BE2C (cell line): Measurements from ENCODE around the gene ZBTB18.

ENCODE experiments used
- DNase-seq: peaks from one replicate; pipeline ENCODE4 v3.0.0-alpha.2; 2020
- H3K27me3 ChIP-seq: fragments of 250-450 bp; sonication (Bioruptor Pico); 2 replicates; pipeline ENCODE4 v1.5.1; 2020; ENCODE audit warnings: mild to moderate bottlenecking
- H3K36me3 ChIP-seq: fragments of 250-450 bp; sonication (Bioruptor Pico); 2 replicates; pipeline ENCODE4 v1.5.1; 2020; ENCODE audit warnings: mild to moderate bottlenecking
- H3K4me1 ChIP-seq: fragments of 250-450 bp; sonication (Bioruptor Pico); 2 replicates; pipeline ENCODE4 v1.5.1; 2020
- H3K4me3 ChIP-seq: 2 replicates; pipeline ENCODE4 v1.5.1; 2011; ENCODE audit warnings: low read depth, low read length
- H3K9me3 ChIP-seq: fragments of 250-450 bp; sonication (Bioruptor Pico); 2 replicates; pipeline ENCODE4 v1.5.1; 2020
- CTCF ChIP-seq: IDR thresholded peaks from 2 replicates; pipeline ENCODE4 v1.5.1; 2012; ENCODE audit warnings: mild to moderate bottlenecking, low read depth, low read length

Gene ZBTB18

DNA sequence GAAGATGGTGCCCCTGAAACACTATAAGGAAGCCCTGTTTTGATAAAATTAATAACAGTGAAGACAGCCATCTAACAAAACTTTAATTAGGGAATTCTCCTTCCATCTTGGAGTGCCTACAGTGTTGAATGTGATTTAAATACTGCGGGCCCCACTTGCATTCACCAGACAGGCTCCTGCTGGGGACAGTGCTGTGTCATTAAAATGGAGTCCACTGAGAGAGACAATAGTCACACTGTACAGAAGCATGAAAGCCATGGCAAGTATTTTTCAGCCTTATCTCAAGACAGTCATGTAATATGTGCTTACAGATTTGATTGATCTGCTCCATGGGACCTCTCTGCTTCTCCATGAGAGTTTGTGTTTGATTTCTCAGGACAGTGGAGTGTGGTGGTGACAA is 29.7 kb upstream of the ZBTB18 start:
- no peak overlapping the region for H3K4me3 ChIP-seq
- DNase-seq: no peak
- TF ChIP-seq CTCF: no peak
- no peaks in the 10 kb centered on the region for H3K27me3 ChIP-seq
- no peaks in the 10 kb centered on the region for H3K36me3 ChIP-seq
- no peaks in the 10 kb centered on the region for H3K9me3 ChIP-seq
- H3K4me1 ChIP-seq: no peaks in the 10 kb centered on the region

GRCh38 chr1:244022311-244022710 is 28.8 kb upstream of the ZBTB18 start:
- TF ChIP-seq CTCF: no peak
- H3K36me3 ChIP-seq: no peaks in the 10 kb centered on the region
- no peaks in the 10 kb centered on the region for H3K27me3 ChIP-seq
- no peaks in the 10 kb centered on the region for H3K4me1 ChIP-seq
- no peak for DNase-seq
- H3K4me3 ChIP-seq: no peak overlapping the region
- no peaks in the 10 kb centered on the region for H3K9me3 ChIP-seq

DNA sequence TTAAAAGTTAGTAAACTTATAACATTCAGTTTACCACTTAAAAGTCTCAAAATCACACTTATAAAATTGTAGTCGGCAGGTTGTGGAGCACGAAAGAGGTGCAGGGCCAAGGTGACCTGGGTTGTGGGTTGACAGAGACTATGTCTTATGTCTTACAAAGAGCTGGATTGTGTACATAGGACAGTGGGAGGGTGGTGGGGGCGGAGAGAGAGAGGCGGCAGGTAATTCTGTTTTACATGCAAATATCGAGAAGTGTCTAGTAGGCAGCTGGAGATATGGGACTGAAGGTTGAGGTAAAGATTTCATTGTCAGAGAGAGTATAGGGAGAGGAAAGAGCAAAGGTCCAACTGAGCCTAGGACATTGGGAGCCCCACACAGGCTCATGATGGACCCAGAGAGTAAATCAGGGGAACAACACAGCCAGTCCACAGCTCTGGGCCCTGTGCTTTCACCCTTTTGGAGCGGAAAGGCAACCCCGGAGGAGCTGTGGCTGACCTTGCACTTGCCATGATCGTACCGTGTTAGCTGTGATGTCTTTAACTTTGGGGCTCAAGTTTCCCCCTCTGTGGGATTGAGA is 28.1 kb upstream of the ZBTB18 start:
- no peak for DNase-seq
- H3K9me3 ChIP-seq: no peaks in the 10 kb centered on the region
- no peaks in the 10 kb centered on the region for H3K27me3 ChIP-seq
- H3K4me1 ChIP-seq: no peaks in the 10 kb centered on the region
- H3K4me3 ChIP-seq: no peak overlapping the region
- H3K36me3 ChIP-seq: no peaks in the 10 kb centered on the region
- no peak for TF ChIP-seq CTCF

- no peak for DNase-seq
- Histone ChIP-seq H3K27me3 (no peaks in the 10 kb centered on the region), H3K9me3 (no peaks in the 10 kb centered on the region), H3K4me3 (no peak overlapping the region), H3K36me3 (no peaks in the 10 kb centered on the region), H3K4me1 (peaks cover 4% of the 10 kb centered on the region; the same call in 1 of the 2 replicates)
- no peak for TF ChIP-seq CTCF
These were observed 23.5 kb upstream of the ZBTB18 start for GRCh38 chr1:244027491-244028145.

DNA sequence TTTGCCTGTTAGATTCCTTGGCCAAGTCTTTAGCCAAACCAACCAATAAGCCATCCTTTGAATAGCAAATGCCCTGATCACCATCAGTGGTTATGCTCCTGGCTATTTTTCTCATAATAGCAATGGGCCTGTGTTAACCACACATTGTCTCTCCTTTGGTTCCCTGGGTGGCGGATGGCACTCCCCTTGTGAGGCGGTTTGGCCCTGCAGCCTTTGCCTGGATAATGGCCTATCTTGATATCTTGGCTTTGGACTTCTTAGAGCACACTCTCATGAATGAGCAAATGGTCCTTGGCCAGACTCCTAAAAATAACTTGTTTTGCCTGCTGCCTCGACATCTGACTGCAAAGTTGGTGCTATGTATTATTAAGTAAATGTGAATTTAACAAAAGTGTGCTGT is 22.4 kb upstream of the ZBTB18 start:
- DNase-seq: no peak
- TF ChIP-seq CTCF: no peak

GRCh38 chr1:244029124-244029523 is 22.0 kb upstream of the ZBTB18 start:
- Histone ChIP-seq H3K4me3 (no peak overlapping the region), H3K27me3 (no peaks in the 10 kb centered on the region), H3K9me3 (no peaks in the 10 kb centered on the region), H3K36me3 (no peaks in the 10 kb centered on the region), H3K4me1 (peaks cover 4% of the 10 kb centered on the region; the same call in 1 of the 2 replicates)
- DNase-seq: no peak
- peak; percentile 47 for TF ChIP-seq CTCF

More for the DNA sequence above, 22.4 kb upstream of the ZBTB18 start:
- H3K9me3 ChIP-seq: no peaks in the 10 kb centered on the region
- H3K4me1 ChIP-seq: peaks cover 4% of the 10 kb centered on the region; the same call in 1 of the 2 replicates
- H3K27me3 ChIP-seq: no peaks in the 10 kb centered on the region
- no peaks in the 10 kb centered on the region for H3K36me3 ChIP-seq
- no peak overlapping the region for H3K4me3 ChIP-seq
